HepG2 (cell line): ENCODE measurements around the gene GRID1. TPM values are rescaled to one million over a fixed set of nuclear protein-coding genes. Genes with fewer than 3 reads are reported as not detected.
A peak's percentile ranks its signal among the peaks of the same experiment; 100 is the strongest.

ENCODE experiments used
- ATAC-seq: fragments of 200-7000 bp; cut with Tn5 transposase; 3 replicates; pipeline ENCODE4 v1.9.1; 2020; ENCODE audit warnings: mild to moderate bottlenecking, moderate library complexity
- BruUV-seq: library from RNA; stranded (reverse); fragments of 400-500 nt; replicated peaks from 2 replicates; lab custom pipeline; 2021; lab: Mats Ljungman, UMichigan
- CTCF ChIA-PET: fragments of 300-600 bp; formaldehyde crosslinking; extraction: SDS; loops from one replicate; lab custom pipeline; 2021; ENCODE audit warnings: low total read pairs, inconsistent platforms, low intra/inter-chr PET ratio; lab: Yijun Ruan, JAX
- POLR2A ChIA-PET: fragments of 350-600 bp; sonication (Branson Sonifier 250); formaldehyde crosslinking; loops from one replicate; lab custom pipeline; 2020; ENCODE audit warnings: antibody characterized with exemption, inconsistent platforms; lab: Yijun Ruan, JAX
- DNase-seq: peaks from one replicate; pipeline ENCODE4 v3.0.0-alpha.2; 2015; ENCODE audit warnings: low spot score
- FAIRE-seq: peaks from 3 replicates; lab custom pipeline; 2011; peaks lifted over from hg19 to GRCh38; lab: Jason Lieb, UNC
- H2AFZ ChIP-seq: one replicate; pipeline ENCODE4 v1.6.1; 2011; ENCODE audit warnings: low read length, inconsistent platforms
- H3K27ac ChIP-seq: fragments of 300-600 bp; 3 replicates; pipeline ENCODE4 v1.8.0; 2011; ENCODE audit warnings: mixed run types, mild to moderate bottlenecking, mixed read lengths, low read length, inconsistent platforms; ENCODE audit not compliant: insufficient read depth; ENCODE audit errors: extremely low read length
- H3K27me3 ChIP-seq, 2 experiments: fragments of 200-600 bp in 1 of 2; 2 replicates in 1 of 2; 3 replicates in 1 of 2; pipeline versions ENCODE4 v1.6.0 to v1.8.0; 2011; ENCODE audit warnings: low read length in 2 of 2, mild to moderate bottlenecking in 2 of 2, moderate library complexity in 2 of 2, inconsistent platforms in 1 of 2; ENCODE audit not compliant: insufficient read depth in 2 of 2, control insufficient read depth in 1 of 2
- H3K36me3 ChIP-seq, 2 experiments: fragments of 200-600 bp in 1 of 2; replicated peaks in 1 of 2; 2 replicates in 1 of 2; 3 replicates in 1 of 2; pipeline versions ENCODE4 v1.5.1 to v1.8.0; 2011; ENCODE audit warnings: low read length in 2 of 2, inconsistent platforms in 1 of 2; ENCODE audit not compliant: insufficient read depth in 2 of 2, control insufficient read depth in 1 of 2
- H3K4me1 ChIP-seq: 2 replicates; pipeline ENCODE4 v1.5.1; 2012; ENCODE audit warnings: low read length, inconsistent platforms; ENCODE audit not compliant: insufficient read depth
- H3K4me2 ChIP-seq: 2 replicates; pipeline ENCODE4 v1.6.0; 2011; ENCODE audit warnings: low read depth, low read length, inconsistent platforms
- H3K4me3 ChIP-seq, 3 experiments: fragments of 200-600 bp in 1 of 3; sonication (generic), shearing (Covaris generic) in 1 of 3; replicated peaks in 1 of 3; 2 replicates each; pipeline ENCODE4 v1.5.1; 2011 to 2016; ENCODE audit warnings: low read length in 3 of 3, inconsistent platforms in 2 of 3, low read depth in 2 of 3, mild to moderate bottlenecking in 2 of 3, control low read depth in 1 of 3, mixed read lengths in 1 of 3; ENCODE audit not compliant: insufficient read depth in 1 of 3
- H3K79me2 ChIP-seq: one replicate; pipeline ENCODE4 v1.6.1; 2011; ENCODE audit warnings: low read length, inconsistent platforms; ENCODE audit not compliant: insufficient read depth
- H3K9ac ChIP-seq: 2 replicates; pipeline ENCODE4 v1.6.0; 2011; ENCODE audit warnings: mild to moderate bottlenecking, low read depth, low read length, inconsistent platforms; ENCODE audit not compliant: insufficient read depth
- H3K9me3 ChIP-seq: 2 replicates; pipeline ENCODE4 v1.5.1; 2012; ENCODE audit warnings: mild to moderate bottlenecking, low read length
- H4K20me1 ChIP-seq: 2 replicates; pipeline ENCODE4 v1.6.0; 2011; ENCODE audit warnings: inconsistent platforms, mild to moderate bottlenecking, low read length, moderate library complexity; ENCODE audit not compliant: insufficient read depth
- WGBS: methylation state at CpG from one replicate; pipeline ENCODE4 v1.1.6; 2017; ENCODE audit warnings: low lambda C conversion rate; 5-methylcytosine and 5-hydroxymethylcytosine counted together
- in situ Hi-C: cut with HindIII; loops from 2 replicates; pipeline ENCODE4 v1.10.0; 2017; ENCODE audit warnings: low pct_unique_long_range_greater_than_20kb; ENCODE audit not compliant: extremely low pct_ligation_motif_present
- intact Hi-C: fragments of 100-400 bp; cut with micrococcal nuclease; formaldehyde crosslinking; loops from one replicate; pipeline ENCODE4 v1.10.0; 2022; ENCODE audit not compliant: unreplicated experiment
- polyA plus RNA-seq, 8 experiments: library from polyadenylated mRNA; depleted of rRNA in 3 of 8; stranded (reverse) in 7 of 8; unstranded in 1 of 8; fragments of >200 nt; fragmentation: Illumina TruSeq in 4 of 8; extraction: Trizol in 4 of 8; gene quantifications; 2 replicates each; pipeline versions ENCODE4 v1.2.1 to v1.2.3, GENCODE V29; 2011 to 2016; ENCODE audit warnings: low read depth in 4 of 8, missing spikeins in 1 of 8, mixed read lengths in 1 of 8; ENCODE audit not compliant: insufficient read depth in 1 of 8
- total RNA-seq, 5 experiments: library from RNA; depleted of rRNA; stranded (reverse); fragments of >200 nt; fragmentation: Illumina TruSeq; extraction: Trizol; gene quantifications; 2 replicates each; pipeline ENCODE4 v1.2.3, GENCODE V29; 2016; ENCODE audit warnings: low read depth in 1 of 5
- TF ChIP-seq, protein P1 (sequence below): fragments of 450-650 bp; IDR thresholded peaks from 2 replicates; pipeline ENCODE4 v1.6.1; 2016
- TF ChIP-seq, protein P2 (sequence below): sonication (generic); formaldehyde crosslinking; IDR thresholded peaks from 2 replicates; pipeline ENCODE4 v1.8.0; 2022; ENCODE audit warnings: missing genetic modification reagents, mild to moderate bottlenecking, inconsistent platforms, borderline replicate concordance

Gene GRID1
- total and polyA plus RNA-seq, 2 of the 13 experiments (the other 11 are each of a cell fraction or from before 2014, with no cell fraction given): 0.05 TPM; not detected in 1

DNA sequence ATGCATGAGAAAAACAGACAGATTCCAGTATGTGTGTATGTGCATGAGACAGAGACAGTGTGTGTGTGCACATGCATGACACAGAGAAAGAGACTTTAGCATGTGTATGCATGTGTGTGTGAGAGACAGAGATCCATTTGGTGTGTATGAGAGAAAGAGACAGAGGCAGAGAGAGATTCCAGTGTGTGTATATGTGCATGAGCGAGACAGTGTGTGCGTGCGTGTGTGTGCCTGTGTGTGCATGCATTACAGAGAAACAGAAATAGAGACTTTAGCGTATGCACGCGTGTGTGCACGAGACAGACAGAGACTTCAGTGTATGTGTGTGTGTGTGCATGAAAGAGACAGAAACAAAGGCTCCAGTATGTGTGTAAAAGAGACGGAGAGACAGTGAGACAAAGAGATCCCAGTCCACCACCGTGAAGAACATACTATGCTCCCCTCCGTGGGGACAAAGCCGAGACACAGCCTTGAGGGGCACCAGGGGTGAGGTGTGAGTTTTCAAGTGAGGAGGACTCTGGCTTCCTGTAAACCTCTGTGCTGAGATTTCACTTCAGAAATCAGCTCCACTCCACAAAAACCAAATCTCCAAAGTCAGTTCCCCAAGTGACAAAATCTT, 188.9 kb downstream of the GRID1 start:
- Histone ChIP-seq H3K4me1 (no peaks in the 10 kb centered on the region), H3K4me2 (no peak overlapping the region), H4K20me1 (no peaks in the 10 kb centered on the region), H3K9me3 (no peaks in the 10 kb centered on the region), H3K9ac (no peak overlapping the region), H3K4me3 (no peak overlapping the region), H3K79me2 (no peaks in the 10 kb centered on the region), H3K27me3 (peaks cover 0 to 20% of the 10 kb centered on the region in 2 experiments; a peak in 1 of 5 replicates), H3K27ac (no peak overlapping the region), H3K36me3 (no peaks in the 10 kb centered on the region), H2AFZ (no peak overlapping the region)
- CTCF ChIA-PET: no interaction called here
- no peak for DNase-seq
- no peak for ATAC-seq
- WGBS: 67% methylated on average over 11 of the region's 11 CpGs
- BruUV-seq: no TSS peak
- intact Hi-C loops: loop anchor here (2.0 kb wide), 1 partner anchor 199 kb away; no protein-coding TSS in a partner anchor
- TF ChIP-seq, protein P1, sequence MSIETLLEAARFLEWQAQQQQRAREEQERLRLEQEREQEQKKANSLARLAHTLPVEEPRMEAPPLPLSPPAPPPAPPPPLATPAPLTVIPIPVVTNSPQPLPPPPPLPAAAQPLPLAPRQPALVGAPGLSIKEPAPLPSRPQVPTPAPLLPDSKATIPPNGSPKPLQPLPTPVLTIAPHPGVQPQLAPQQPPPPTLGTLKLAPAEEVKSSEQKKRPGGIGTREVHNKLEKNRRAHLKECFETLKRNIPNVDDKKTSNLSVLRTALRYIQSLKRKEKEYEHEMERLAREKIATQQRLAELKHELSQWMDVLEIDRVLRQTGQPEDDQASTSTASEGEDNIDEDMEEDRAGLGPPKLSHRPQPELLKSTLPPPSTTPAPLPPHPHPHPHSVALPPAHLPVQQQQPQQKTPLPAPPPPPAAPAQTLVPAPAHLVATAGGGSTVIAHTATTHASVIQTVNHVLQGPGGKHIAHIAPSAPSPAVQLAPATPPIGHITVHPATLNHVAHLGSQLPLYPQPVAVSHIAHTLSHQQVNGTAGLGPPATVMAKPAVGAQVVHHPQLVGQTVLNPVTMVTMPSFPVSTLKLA: peak; percentile 36; the same call in 1 of the 2 replicates
- TF ChIP-seq, protein P2, sequence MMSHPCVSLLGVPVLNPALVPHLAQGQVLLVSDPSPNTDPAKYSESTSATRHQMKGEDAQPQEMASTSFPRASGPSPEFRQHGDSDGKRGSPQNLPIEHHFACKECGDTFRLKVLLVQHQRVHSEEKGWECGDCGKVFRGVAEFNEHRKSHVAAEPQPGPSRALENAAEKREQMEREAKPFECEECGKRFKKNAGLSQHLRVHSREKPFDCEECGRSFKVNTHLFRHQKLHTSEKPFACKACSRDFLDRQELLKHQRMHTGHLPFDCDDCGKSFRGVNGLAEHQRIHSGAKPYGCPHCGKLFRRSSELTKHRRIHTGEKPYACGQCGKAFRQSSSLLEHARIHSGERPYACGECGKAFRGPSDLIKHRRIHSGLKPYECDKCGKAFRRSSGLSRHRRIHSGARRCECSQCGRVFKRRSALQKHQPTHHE (CRISPR knock-in tag): no peak
- POLR2A ChIA-PET: no interaction called here
- in situ Hi-C loops: loop anchor here (5.0 kb wide), 1 partner anchor 200 kb away; no protein-coding TSS in a partner anchor
- FAIRE-seq: no peak
